ENCODE data around the gene MMP1. TPM values are rescaled to one million over a fixed set of nuclear protein-coding genes. Genes with fewer than 3 reads are reported as not detected.

MMP1 gene
- total RNA-seq, 1 donor from 2014 or later = 99.4 TPM

DNA sequence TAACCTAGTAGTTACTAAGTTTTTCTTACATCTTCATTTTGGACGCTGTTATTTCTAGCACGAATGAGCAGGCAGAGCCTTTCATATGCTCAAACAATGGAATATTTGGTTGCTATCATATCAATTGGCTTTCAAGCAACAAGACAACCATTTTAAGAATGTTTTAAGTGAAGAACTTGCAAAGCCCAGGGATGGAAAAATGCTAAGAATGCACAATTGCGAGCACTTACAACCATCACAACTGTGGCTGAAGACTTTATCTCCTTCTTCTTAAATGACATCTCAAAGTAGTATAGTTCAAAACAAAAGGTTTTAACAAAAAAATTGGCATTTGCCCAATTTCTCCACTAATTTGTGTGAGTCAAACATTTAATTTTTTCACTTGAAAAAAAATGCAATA lies 8.3 kb upstream of the MMP1 start:
- DNase-seq (ENCODE audit: low spot score) = no peak

DNA sequence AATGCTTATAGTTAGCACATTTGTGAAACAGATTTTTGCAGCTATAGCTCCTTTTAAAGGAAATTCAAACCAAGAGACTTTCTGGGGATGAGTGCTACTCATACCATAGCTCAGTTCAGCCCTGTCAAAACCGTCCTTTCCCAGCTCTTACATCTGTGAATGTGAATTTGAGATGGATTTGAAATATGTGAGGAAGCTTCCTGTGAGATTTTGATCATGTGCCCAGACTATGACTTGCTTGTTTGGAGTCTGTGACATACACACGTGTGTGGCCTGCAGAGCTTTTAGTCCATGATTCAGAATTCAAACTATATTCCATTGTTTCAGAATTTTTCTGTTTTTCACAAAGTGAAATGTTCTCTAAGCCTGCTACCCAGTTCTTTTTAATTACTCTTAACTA lies 4.4 kb upstream of the MMP1 start:
- DNase-seq (ENCODE audit: low spot score) = no peak

DNA sequence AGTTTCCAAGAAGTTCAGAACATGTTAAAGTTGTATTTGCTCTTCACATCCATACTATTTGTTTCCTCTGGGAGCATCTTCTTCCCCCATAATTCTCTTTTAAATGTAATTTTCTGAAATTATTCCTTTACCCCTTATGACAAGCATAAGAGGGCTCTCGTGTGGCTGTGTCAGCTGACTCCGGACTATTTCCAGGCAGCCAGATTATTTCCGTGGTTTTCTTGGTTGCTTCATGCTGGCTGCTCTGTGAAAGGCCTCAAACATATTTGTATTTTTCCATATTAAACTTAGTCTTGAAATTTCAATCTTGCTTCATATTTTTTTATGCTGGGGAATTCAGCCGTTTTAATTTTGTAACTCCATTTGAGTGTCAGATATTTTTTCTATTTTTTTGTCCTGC lies 2.8 kb upstream of the MMP1 start:
- no peak for DNase-seq (ENCODE audit: low spot score)

DNA sequence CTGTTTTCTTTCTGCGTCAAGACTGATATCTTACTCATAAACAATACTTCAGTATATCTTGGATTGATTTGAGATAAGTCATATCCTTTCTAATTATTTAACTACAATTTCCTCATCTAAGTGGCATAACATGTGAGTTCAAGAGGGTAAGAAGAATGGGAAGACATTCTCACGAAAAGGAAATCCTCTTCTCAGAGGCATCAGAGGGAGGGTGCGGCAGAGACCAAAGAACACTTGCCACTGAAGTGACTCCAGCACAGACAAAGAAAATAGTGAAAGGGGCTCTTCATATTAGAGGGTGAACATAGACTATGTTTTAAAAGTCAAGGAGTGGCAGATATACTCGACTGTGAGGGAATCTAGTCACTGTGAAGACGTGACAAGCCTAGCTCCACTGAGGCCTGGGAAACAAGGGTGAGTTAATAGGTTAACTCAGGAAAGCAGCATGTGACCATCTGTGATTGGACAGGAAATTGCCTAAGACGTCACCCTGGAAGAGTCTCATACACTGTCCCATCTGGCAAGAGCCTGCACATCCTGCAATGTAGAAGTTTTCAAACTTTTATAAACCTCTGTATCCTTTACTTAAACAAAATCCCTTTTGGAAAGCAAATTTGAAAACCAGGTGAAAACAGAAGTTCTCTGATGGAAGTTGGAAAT lies 1.9 kb upstream of the MMP1 start:
- no peak for DNase-seq (ENCODE audit: low spot score)

DNA sequence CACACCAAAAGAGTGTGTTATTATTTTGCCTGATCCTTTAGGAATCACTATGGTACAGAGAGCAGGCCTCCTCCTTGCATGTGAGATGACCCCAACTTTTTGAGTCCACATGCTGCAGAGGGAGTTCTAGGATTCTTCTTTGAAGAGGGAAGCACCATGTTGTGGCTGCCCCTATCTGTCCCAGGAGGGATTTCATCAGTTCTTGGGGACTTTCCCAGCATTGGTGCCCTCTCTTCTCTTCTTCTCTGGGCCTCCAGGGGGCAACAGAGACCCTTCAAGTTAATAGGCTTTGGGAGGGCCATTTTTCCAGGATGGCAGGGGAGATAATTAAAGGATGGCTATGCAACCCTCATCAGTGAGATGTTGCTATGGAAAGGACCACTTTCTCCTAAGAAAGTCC lies 3.6 kb downstream of the MMP1 start:
- no peak for DNase-seq (ENCODE audit: low spot score)

DNA sequence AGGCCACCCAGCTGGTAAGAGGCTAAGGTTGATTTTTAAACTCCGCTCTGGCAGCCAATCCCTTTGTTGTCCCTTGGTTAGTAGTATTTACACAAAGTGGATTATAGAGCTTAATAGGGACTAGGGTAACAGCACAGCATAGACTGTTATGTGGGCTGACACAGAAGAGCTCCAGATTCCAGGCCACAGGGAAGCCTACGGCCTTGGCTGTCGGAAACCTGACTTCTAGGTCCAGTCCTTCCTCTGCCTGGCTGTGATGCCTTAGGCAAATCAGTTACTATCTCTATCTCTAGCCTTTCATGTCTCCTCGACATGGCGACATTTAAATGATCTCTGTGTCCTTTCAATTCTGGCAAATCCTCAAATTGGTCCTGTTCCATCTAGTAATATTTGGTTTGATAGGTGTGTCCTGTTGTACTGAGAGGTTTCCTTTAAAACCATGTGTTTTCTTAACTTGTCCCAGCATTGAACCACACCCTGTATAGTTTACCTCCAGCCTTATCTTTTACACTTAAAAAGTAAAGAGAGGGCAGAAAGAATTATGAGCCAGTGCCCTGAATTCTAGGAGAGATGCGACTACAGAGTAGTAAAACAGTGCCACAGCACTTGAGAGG lies 4.2 kb downstream of the MMP1 start:
- no peak for DNase-seq (ENCODE audit: low spot score)

DNA sequence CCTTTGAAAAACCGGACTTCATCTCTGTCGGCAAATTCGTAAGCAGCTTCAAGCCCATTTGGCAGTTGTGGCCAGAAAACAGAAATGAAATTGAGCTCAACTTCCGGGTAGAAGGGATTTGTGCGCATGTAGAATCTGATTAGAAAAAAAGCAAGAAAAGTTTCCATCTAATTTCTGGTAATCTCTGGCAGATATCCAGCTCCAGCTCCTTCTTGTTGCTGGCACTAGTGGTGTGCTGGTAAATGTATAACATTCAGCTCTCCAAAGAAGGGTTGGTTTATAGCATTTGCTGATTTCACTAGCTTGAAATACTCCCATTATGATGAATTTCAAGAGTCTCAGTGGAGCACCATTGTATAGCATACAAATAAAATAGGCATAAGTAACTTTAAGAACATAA lies 5.4 kb downstream of the MMP1 start:
- no peak for DNase-seq (ENCODE audit: low spot score)

DNA sequence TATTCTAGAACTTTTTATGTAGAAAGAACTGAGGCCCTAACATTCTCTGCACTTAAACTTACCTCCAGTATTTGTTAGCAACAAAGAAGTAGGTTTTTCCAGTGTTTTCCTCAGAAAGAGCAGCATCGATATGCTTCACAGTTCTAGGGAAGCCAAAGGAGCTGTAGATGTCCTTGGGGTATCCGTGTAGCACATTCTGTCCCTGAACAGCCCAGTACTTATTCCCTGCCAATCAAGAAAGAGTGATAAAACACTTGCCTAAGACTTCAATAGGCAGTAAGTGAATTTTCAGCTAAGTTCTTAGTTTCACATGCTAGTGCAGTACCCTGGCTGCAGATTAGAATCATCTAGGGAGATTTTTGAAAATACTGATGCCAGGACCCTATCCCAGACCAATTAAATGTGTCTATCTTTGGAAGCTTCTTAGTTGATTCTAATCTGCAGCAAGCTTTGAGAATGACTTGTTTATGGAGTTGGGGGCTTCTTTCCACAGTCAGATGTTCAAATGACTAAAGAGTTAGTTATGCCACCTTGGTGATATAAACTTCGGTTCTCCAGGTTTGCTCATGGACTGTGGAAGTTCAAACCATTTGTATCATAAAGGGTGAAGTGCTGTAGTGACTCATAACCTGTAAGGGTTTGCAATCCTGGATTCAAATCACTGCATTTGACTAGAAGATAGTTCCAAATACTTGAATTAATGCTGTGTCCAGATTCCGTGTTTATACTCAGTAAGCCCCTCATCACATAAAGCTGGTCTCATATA lies 6.5 kb downstream of the MMP1 start:
- no peak for DNase-seq (ENCODE audit: low spot score)

DNA sequence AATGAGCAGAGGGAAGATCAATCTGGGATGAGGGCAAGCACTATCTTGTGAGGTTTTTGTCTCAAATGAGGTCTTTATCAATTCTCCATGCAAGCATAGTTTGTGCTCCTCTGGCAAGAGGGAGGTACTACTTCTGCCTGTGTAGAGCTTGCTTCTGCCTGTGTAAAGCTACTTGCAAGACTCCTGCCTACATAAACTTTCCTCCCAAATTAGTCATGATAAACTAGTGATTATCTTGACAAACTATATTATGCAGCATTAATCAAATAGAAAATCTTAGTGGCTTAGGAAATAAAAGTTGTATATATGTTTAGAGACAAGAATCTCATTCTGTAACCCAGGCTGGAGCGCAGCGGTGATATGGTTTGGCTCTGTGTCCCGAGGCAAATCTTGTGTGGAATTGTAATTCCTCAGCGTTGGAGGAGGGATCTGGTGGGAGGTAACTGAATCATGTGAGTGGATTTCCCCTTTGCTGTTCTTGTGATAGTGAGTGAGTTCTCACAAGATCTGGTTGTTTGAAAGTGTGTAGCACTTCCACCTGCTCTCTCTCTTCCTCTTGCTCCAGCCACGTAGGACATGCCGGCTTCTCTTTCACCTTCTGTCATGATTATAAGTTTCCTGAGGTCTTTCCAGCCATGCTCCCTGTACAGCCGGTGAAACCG lies 9.5 kb downstream of the MMP1 start:
- no peak for DNase-seq (ENCODE audit: low spot score)

DNA sequence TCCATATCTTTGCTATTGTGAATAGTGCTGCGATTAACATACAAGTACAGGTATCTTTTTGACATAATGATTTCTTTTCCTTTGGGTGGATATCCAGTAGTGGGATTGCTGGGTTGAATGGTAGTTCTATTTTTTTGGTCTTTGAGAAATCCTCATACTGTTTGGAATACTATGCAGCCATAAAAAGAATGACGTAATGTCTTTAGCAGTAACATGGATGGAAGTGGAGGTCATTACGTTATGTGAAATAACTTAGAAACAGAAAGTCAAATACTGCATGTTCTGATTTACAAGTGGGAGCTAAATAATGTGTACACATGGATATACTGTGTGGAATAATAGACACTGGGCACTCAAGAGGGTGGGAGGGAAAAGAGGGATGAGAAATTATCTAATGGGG lies 13.6 kb downstream of the MMP1 start:
- DNase-seq (ENCODE audit: low spot score) = no peak

DNA sequence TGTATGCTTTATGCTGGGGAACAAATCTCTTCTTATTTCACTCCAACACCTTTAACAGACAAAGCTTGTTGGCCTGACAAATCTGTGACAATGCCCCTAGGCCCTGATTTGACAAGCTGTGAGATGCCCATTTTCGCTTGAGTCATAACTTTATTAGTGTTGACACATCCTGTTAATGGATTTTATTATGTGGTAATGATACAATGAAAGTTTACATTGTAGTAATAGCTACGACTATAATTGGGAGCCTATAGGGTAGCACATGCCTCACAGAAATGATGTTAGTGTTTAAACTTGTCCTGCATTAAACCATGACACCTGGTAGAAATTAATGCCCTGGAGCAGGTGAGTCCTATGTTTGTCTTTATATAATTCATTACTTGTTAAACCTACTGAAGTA lies 14.2 kb downstream of the MMP1 start:
- DNase-seq (ENCODE audit: low spot score) = no peak

DNA sequence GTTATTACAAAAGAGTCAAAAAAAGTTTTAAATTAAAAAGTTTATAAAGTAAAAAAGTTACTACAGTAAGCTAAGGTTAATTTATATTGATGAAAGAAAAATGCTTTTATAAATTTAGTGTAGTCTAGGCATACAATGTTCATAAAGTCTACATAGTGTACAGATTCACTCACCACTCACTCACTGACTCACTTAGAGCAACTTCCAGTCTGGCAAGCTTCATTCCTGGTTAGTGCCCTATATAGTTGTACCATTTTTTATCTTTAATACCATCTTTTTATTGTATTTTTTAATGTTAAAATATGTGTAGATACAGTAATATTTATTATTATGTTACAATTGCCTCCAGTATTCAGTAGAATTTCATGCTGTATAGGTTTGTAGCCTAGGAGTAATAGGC lies 14.9 kb downstream of the MMP1 start:
- no peak for DNase-seq (ENCODE audit: low spot score)

DNA sequence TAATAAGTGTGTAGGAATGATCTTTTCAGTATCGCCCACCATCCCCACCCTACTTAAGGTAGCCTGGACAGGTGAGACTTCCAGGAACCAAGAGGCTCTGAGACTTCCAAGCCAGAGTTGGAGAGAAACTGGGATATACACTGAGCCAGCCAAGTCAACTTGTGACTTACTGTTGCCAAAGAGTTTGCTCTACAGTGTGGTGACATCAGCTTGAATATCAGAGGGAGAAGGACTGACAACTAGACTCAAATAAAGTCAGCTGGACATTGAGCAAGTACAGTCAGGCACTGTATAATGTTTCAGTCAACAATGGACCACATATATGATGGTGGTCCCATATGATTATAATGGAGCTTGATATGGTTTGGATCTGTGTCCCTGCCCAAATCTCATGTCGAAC lies 16.3 kb downstream of the MMP1 start:
- no peak for DNase-seq (ENCODE audit: low spot score)

DNA sequence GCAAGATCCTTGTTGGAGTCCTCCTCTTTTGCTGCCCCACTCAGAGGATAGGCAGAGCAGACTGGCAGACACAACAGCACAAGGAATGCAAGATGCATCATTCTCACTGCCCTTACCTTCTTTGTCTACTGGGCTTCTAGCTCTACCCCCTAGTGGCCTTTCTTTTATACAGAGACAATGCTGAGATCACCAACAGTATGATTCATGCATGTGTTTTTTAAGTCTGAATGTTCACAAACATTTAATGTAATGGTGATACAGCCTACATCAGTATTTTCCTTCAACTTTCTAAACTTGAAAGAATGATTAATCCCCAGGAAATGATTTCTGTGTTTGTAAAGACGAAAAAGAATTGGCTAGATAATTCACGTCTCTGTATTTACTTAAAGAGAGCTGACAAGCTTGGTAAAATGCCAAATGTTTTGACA lies 17.5 kb downstream of the MMP1 start, which contains the start of gene MMP10:
MMP10 (minus strand) TSS at position 138 of the 428 bp plus-strand sequence; CDS start at position 101, 37 bp downstream.
- DNase-seq (ENCODE audit: low spot score) = no peak

DNA sequence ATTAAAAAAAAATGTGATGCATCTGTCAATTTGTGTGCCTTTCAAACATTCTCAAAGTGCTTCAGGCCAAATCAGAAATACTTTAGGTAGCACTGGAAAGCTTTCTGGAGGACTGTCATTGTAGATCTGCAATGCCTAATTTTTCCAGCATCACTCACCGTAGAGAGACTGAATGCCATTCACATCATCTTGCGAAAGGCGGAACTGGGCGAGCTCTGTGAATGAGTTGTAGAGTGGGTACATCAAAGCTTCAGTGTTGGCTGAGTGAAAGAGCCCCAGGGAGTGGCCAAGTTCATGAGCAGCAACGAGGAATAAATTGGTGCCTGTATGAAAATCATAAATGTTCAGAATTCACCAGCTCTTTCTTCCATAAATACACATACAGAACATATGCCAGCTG lies 21.5 kb downstream of the MMP1 start:
- DNase-seq (ENCODE audit: low spot score) = no peak

DNA sequence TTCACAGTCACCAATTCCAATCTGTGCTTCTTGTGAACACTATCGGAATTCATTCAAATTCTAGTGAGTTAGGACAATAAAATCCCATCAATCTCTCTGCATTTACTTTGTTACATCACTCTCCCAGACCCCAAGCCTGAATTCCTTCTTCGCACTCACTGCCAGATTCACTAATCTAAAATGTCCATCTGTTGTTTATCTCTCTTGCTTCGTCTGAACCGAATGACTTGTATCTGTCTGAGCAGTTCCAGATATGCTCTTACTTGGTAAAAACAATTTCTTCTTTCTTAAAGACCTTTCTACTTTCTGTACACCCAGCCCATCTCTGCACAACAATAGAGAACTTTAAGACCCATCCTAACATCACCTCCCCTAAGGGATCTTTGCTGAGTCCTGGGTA lies 24.6 kb downstream of the MMP1 start:
- DNase-seq (ENCODE audit: low spot score) = no peak

DNA sequence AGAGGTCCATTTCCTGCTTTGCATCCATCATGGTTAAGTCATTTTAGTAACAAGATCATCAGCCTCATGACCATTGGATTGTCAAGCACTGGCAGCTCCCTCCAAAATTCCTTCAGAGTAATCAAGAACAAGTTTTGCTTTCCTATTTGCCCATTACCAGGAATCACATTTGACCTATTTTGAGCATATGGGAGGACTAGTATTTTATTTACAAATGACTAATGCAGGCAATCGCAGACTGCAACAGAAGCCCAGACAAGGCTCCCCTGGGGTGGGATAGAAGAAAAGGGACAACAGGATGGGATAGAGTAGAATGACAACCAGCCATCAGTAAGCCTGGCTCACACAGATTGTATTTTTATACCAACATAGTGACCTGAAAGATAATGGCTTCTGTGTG lies 26.6 kb downstream of the MMP1 start:
- no peak for DNase-seq (ENCODE audit: low spot score)

DNA sequence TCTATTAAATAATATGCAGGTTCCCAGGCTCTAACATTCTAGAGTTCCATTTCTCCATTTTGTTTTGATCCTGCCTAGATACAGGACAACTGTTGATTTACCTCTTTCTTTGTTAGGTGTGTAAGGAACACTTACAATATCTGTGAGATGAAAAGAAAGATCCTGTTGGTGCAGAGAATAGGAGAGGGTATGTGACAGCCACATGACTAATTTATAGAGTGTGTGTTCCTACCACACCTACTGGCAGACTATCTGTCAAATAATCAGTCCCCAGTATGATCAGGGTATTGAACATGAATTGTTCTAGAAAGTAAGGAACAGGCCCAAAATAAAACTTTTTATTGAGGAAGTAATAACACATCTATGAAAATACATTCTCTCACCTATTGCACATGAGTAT lies 27.8 kb downstream of the MMP1 start:
- no peak for DNase-seq (ENCODE audit: low spot score)

DNA sequence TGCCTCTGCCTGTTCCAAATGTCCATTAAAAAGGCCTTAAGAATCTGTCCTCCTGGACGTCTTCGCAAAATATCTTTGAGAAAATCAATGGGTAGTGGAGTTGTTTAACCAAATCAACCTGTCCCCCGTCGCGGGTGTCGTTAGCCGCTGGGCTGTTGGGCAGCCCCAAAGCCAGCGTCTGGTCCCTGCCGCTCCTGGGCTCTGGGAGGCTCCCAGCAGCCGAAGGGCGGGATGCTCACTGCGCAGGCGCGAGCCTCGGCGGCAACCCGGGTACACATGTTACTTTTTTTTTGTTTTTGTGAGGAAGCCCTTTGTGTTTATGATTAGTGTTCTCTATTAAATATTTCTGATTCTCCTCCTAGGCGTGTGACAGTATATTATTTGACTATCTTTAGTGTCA lies 30.2 kb downstream of the MMP1 start:
- DNase-seq (ENCODE audit: low spot score) = no peak

DNA sequence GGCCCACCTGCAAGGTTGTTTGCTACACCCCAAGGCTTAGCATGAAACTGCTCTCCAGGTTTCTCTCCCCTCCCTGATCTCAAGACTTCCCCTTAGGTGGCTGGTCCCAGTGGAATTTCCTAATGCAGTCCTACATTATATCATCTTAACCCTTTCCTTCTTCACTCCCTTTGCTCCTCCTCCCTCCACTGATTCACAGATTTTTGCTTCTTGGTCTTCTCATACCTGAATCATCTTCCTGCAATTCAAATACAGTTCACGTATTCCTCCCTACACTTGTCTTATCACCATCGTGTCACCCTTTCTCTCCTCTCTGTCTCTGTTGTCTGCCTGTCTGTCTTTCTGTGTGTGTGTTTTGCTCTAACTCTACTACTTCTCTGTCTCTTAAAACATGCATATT lies 34.5 kb downstream of the MMP1 start:
- no peak for DNase-seq (ENCODE audit: low spot score)

DNA sequence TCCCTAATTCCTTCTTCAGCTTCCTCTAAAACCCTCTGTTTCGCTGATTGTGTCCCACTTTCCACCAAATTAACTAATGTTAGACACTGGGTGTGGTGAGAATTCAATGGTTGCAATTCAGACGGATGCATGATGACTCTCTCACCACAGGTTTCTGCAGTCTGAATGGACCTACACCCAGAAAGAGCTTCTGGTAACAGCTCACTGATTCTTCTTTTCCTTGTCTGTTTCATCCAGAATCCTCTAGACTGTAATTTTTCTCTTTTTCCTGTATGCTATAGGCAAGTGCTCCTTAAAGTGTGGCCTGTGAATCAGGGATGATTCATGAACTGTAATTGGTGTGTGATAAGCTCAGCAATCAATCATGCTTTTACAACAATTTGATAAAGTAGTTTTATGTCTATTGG lies 35.6 kb downstream of the MMP1 start:
- DNase-seq (ENCODE audit: low spot score) = no peak

DNA sequence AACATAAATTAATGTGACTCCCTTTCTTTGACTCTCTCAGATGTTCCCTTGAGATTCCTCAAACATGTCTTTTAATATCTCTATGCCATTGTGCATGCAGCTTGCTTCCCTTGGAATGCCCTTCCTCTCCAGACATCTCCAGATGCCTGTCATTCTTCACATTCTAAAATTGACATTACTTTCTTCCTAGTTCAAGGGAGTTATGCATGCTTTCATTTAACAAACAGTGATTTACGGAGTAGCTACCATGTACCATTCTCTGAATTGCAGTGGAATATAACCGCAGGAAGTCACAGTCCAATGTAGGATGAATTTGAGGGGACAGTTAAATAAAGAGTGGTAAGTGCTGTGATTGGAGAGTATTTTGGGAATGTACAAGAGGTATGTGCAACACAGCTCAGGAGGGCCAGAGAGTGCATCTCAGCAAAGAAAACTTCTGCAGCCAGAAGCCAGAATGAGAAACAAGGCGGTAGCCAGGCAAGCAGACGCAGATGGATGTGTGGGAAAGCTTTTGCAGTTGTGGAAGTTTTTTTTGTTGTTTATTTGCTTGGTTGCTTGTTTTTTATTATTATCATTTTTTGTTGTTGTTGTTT lies 36.2 kb downstream of the MMP1 start:
- DNase-seq (ENCODE audit: low spot score) = no peak
